Central memory CD8-positive, alpha-beta T cell (primary cell): ENCODE measurements around the gene SZT2.
"Not testable (repeated sequence)": the region's sequence is repeated elsewhere in the genome, so short reads cannot be mapped to it uniquely, and the experiment has no call there.

Experiments used
- ATAC-seq: fragments of 150-1000 bp; cut with Tn5 transposase; replicated peaks from 2 replicates; pipeline ENCODE4 v1.10.0; 2022; ENCODE audit warnings: mild to moderate bottlenecking, moderate FRiP score, moderate number of reproducible peaks; ENCODE audit not compliant: poor library complexity, severe bottlenecking; ENCODE audit errors: extremely low read depth
- DNase-seq, 2 donors: peaks; one replicate each; pipeline ENCODE4 v3.0.0; 2021; ENCODE audit warnings: low spot score in 2 of 2
- H3K27ac Mint-ChIP-seq: one replicate; pipeline ENCODE4 v1.8.0; 2022; ENCODE audit warnings: low read depth, mild to moderate bottlenecking, moderate library complexity, mixed read lengths
- H3K27me3 Mint-ChIP-seq: one replicate; pipeline ENCODE4 v1.8.0; 2022; ENCODE audit warnings: mixed read lengths
- H3K36me3 Mint-ChIP-seq: one replicate; pipeline ENCODE4 v1.8.0; 2022; ENCODE audit warnings: mild to moderate bottlenecking, moderate library complexity, mixed read lengths; ENCODE audit not compliant: insufficient read depth
- H3K4me1 Mint-ChIP-seq: one replicate; pipeline ENCODE4 v1.8.0; 2022; ENCODE audit warnings: mixed read lengths
- H3K4me3 Mint-ChIP-seq: one replicate; pipeline ENCODE4 v1.8.0; 2022; ENCODE audit warnings: mild to moderate bottlenecking, moderate library complexity, mixed read lengths
- H3K9me3 Mint-ChIP-seq: one replicate; pipeline ENCODE4 v1.8.0; 2022; ENCODE audit warnings: mixed read lengths

The SZT2 gene

DNA sequence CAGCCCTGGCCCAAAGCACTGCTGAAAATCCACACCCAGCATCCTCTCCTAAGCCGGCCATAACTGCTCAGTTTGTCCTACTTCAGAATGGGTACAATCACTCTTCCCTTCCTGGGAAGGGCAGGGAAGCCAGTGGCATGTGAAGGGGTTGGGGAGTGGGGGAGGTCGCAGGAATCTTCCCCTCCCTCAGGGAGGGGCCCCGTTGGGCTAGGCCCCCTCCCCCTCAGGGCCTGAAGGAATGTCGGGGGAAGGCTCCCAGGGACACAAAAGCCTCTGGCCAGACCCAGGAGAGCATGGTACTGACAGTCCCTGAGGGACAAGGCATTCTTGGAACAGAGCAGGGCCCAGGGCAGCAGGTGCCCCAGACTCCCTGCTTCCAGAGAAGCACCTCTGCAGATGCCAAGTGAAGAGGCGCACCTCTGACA, 23.1 kb upstream of the SZT2 start:
- H3K9me3 Mint-ChIP-seq = no peaks in the 10 kb centered on the region
- peak overlapping the region; percentile 86 for H3K4me3 Mint-ChIP-seq
- no peaks in the 10 kb centered on the region for H3K27me3 Mint-ChIP-seq
- ATAC-seq (no peak), DNase-seq (no peak)
- peak overlapping the region; percentile 97 for H3K27ac Mint-ChIP-seq
- H3K36me3 Mint-ChIP-seq = peaks cover 20% of the 10 kb centered on the region
- H3K4me1 Mint-ChIP-seq = peaks cover 44% of the 10 kb centered on the region

GRCh38 chr1:43367026-43367903, 22.4 kb upstream of the SZT2 start:
- peak; percentile 38 for ATAC-seq
- peak in 1 of 2 donors; percentile 16 for DNase-seq
- H3K4me3 Mint-ChIP-seq = peak overlapping the region; percentile 86
- no peaks in the 10 kb centered on the region for H3K27me3 Mint-ChIP-seq
- H3K36me3 Mint-ChIP-seq = peaks cover 20% of the 10 kb centered on the region
- peak overlapping the region; percentile 97 for H3K27ac Mint-ChIP-seq
- H3K4me1 Mint-ChIP-seq = peaks cover 44% of the 10 kb centered on the region
- no peaks in the 10 kb centered on the region for H3K9me3 Mint-ChIP-seq

GRCh38 chr1:43367904-43368645, 21.6 kb upstream of the SZT2 start, which contains the start of gene ELOVL1:
Gene ELOVL1 (minus strand): TSS chr1:43368011. CDS start chr1:43365609, 2,402 bp downstream.
- H3K4me3 Mint-ChIP-seq = peak within 1 kb of the TSS; percentile 86
- H3K4me1 Mint-ChIP-seq = peaks cover 44% of the 10 kb centered on the region
- H3K9me3 Mint-ChIP-seq = no peaks in the 10 kb centered on the region
- no peaks in the 10 kb centered on the region for H3K27me3 Mint-ChIP-seq
- peak within 1 kb of the TSS; percentile 97 for H3K27ac Mint-ChIP-seq
- peaks cover 14% of the 10 kb centered on the region for H3K36me3 Mint-ChIP-seq
- DNase-seq (peak; percentile 55 to 59), ATAC-seq (peak; percentile 72)

- Mint-ChIP-seq H3K4me1 (peaks cover 44% of the 10 kb centered on the region), H3K4me3 (peak overlapping the region; percentile 86), H3K27ac (peak overlapping the region; percentile 92), H3K36me3 (peaks cover 10% of the 10 kb centered on the region), H3K9me3 (no peaks in the 10 kb centered on the region), H3K27me3 (no peaks in the 10 kb centered on the region)
- no peak for ATAC-seq
- DNase-seq = no peak
These were observed 21.1 kb upstream of the SZT2 start for GRCh38 chr1:43368646-43369020.

- not testable (repeated sequence) for H3K27ac Mint-ChIP-seq, H3K27me3 Mint-ChIP-seq, ATAC-seq, H3K4me3 Mint-ChIP-seq, DNase-seq, H3K36me3 Mint-ChIP-seq, H3K9me3 Mint-ChIP-seq
- H3K4me1 Mint-ChIP-seq = peaks cover 39% of the 10 kb centered on the region
These were observed 19.9 kb upstream of the SZT2 start for GRCh38 chr1:43369779-43370178.

DNA sequence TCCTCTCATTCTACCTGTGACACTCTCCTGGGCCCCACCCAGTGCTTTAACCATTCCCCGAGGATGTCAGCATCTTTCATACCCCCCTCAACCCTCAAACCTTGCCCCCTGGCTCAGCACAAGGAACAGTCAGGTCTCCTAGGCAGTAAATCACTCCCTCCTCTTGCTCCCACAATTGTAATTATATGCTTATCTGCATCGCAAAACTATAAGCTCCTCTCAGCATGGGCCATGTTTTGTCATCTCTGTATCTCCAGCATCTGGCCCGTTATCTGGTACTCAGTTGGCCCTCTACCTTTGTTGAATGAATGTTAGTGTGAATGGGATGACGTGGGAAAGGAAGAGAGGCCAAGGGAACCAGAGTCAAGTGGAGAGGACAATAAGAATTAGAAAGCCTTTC, 19.1 kb upstream of the SZT2 start:
- Mint-ChIP-seq H3K4me3 (no peak overlapping the region), H3K36me3 (peaks cover 5% of the 10 kb centered on the region), H3K4me1 (peaks cover 35% of the 10 kb centered on the region), H3K27ac (no peak overlapping the region), H3K9me3 (no peaks in the 10 kb centered on the region), H3K27me3 (no peaks in the 10 kb centered on the region)
- no peak for ATAC-seq
- no peak for DNase-seq

- no peak for DNase-seq
- no peak for ATAC-seq
- H3K4me3 Mint-ChIP-seq = no peak overlapping the region
- no peaks in the 10 kb centered on the region for H3K9me3 Mint-ChIP-seq
- H3K36me3 Mint-ChIP-seq = peaks cover 3% of the 10 kb centered on the region
- H3K27ac Mint-ChIP-seq = no peak overlapping the region
- H3K27me3 Mint-ChIP-seq = no peaks in the 10 kb centered on the region
- peaks cover 23% of the 10 kb centered on the region for H3K4me1 Mint-ChIP-seq
These were observed 17.5 kb upstream of the SZT2 start for GRCh38 chr1:43372172-43372571.

DNA sequence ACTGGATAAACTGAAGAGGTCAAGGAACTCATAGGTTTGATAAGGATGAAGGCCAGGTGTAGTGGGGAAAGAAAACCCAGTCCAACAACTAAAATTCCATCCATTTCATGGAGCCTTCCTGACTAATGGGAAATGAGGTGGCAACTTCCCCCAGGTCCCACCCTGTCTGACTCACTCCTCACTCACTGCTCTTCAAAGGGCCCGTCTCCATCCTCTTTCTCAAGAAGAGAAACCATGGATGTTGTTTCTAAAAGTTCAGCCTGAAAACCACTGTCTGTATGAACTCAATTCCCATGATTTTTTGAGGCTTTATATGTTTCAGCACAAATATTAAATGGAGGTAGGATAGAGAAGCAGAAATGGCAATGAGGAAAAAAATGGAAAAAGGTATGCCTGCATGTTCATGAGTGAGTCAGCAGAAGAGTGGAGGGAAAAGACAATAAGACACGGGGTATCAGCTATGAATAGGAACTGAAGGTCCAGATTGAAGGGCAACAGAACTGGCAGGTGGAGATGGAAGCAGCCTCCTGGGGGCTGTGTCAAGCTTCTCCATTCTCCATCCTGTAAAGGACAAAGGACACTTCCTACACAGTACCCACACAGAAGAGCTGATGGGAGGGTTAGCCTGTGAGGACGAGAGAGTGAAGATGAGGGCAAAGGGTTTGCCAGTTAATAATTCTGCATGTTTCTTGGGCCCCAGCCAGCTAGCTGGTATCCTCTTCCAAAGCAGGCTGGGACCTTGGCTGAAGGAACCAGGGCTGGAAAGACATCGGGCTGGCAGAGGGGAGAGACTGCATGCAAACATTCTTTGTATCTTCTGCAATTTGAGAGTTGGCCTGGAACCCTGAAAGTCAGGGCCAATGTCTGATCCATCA, 16.4 kb upstream of the SZT2 start:
- peaks cover 1% of the 10 kb centered on the region for H3K36me3 Mint-ChIP-seq
- no peak for ATAC-seq
- peaks cover 18% of the 10 kb centered on the region for H3K4me1 Mint-ChIP-seq
- no peak overlapping the region for H3K27ac Mint-ChIP-seq
- H3K4me3 Mint-ChIP-seq = no peak overlapping the region
- no peak for DNase-seq
- H3K9me3 Mint-ChIP-seq = no peaks in the 10 kb centered on the region
- H3K27me3 Mint-ChIP-seq = no peaks in the 10 kb centered on the region

- Mint-ChIP-seq H3K4me1 (peaks cover 6% of the 10 kb centered on the region), H3K36me3 (peaks cover 2% of the 10 kb centered on the region), H3K9me3 (no peaks in the 10 kb centered on the region), H3K27ac (no peak overlapping the region), H3K27me3 (no peaks in the 10 kb centered on the region), H3K4me3 (no peak overlapping the region)
- ATAC-seq (no peak), DNase-seq (no peak)
These were observed 12.9 kb upstream of the SZT2 start for GRCh38 chr1:43376723-43377235.

DNA sequence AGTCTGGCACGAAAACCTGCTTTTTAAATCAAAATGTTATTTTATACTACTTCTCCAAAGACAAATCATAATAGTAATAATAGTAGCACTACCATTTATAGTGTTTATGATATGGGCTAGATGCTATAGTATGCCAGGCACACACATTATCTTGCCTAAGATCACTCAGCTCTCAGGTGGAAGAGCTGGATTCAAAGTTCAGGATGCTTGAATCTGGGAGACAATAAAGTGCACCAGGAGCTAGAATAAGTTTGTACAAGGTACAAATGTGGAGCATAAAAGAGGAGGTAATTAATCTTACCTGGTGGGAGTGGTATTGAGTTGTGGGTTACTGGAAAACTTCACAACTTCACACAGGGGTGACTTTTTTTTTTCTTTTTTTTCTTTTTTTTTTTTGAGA, 11.9 kb upstream of the SZT2 start:
- no peaks in the 10 kb centered on the region for H3K9me3 Mint-ChIP-seq
- H3K27me3 Mint-ChIP-seq = no peaks in the 10 kb centered on the region
- H3K4me3 Mint-ChIP-seq = no peak overlapping the region
- ATAC-seq = no peak
- H3K27ac Mint-ChIP-seq = no peak overlapping the region
- H3K4me1 Mint-ChIP-seq = peaks cover 6% of the 10 kb centered on the region
- DNase-seq = no peak
- peaks cover 2% of the 10 kb centered on the region for H3K36me3 Mint-ChIP-seq

- ATAC-seq (no peak), DNase-seq (no peak)
- Mint-ChIP-seq H3K27ac (peak overlapping the region; percentile 36), H3K9me3 (no peaks in the 10 kb centered on the region), H3K27me3 (no peaks in the 10 kb centered on the region), H3K4me3 (no peak overlapping the region), H3K36me3 (peaks cover 11% of the 10 kb centered on the region), H3K4me1 (peaks cover 6% of the 10 kb centered on the region)
These were observed 10.2 kb upstream of the SZT2 start for GRCh38 chr1:43379476-43379875.

DNA sequence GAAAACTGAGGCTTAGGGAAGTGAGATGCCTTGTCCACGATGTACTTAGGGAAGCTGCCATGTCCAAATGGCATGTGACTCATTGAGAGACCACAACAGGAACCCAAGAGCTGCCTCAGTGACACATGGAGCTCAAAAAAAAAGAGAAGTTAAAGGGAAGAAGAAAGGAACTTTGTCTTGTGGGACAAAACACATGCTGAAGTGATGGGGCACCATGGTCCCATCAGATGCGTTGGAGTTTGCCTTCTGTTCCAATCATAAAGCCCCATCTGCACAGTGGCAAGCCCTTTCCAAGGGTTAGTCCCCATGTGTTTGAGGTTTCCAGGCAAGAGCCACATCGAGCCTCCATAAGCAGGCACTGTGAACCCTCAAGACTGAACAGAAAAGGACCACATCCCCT, 8.1 kb upstream of the SZT2 start:
- no peak overlapping the region for H3K27ac Mint-ChIP-seq
- H3K4me3 Mint-ChIP-seq = no peak overlapping the region
- no peak for ATAC-seq
- DNase-seq = no peak
- no peaks in the 10 kb centered on the region for H3K4me1 Mint-ChIP-seq
- H3K9me3 Mint-ChIP-seq = no peaks in the 10 kb centered on the region
- H3K27me3 Mint-ChIP-seq = no peaks in the 10 kb centered on the region
- H3K36me3 Mint-ChIP-seq = peaks cover 23% of the 10 kb centered on the region
